Renal cortex interstitium (tissue), 11 donors: ENCODE data around the gene RNF26. TPM values are rescaled to one million over a fixed set of nuclear protein-coding genes. Genes with fewer than 3 reads are reported as not detected.

Experiments used
- DNase-seq, 11 donors: peaks; one replicate each; pipeline ENCODE4 v3.0.0-alpha.2; 2013; ENCODE audit warnings: low read depth in 9 of 11, low spot score in 4 of 11; ENCODE audit errors: extremely low read depth in 1 of 11
- polyA plus RNA-seq, 3 donors: library from polyadenylated mRNA; unstranded; fragments of 120-200 nt; gene quantifications; one replicate each; pipeline ENCODE4 v1.2.1, GENCODE V29; 2013; ENCODE audit not compliant: insufficient read length in 3 of 3

Gene RNF26
- polyA plus RNA-seq, 3 donors = 29.3 to 35.8 (median 33.3) TPM

GRCh38 chr11:119362741-119363080, 28.4 kb downstream of the RNF26 start:
- no peak for DNase-seq

GRCh38 chr11:119363081-119363850, 28.9 kb downstream of the RNF26 start:
- DNase-seq = no peak

- peak in 1 of 11 donors; percentile 54 for DNase-seq
Measured at GRCh38 chr11:119363851-119364590, 29.7 kb downstream of the RNF26 start.

- DNase-seq = no peak
Measured at GRCh38 chr11:119365071-119365591, 30.8 kb downstream of the RNF26 start.

- no peak for DNase-seq
Measured at GRCh38 chr11:119366690-119367620, 32.6 kb downstream of the RNF26 start.

GRCh38 chr11:119367661-119368120, 33.4 kb downstream of the RNF26 start:
- DNase-seq = peak in 2 of 11 donors; percentile 74 to 87

- no peak for DNase-seq
Measured at GRCh38 chr11:119368121-119369034, 34.1 kb downstream of the RNF26 start.

GRCh38 chr11:119369132-119369925, 35.0 kb downstream of the RNF26 start:
- DNase-seq = no peak

- no peak for DNase-seq
Measured at GRCh38 chr11:119370486-119371046, 36.2 kb downstream of the RNF26 start.

GRCh38 chr11:119371067-119371601, 36.8 kb downstream of the RNF26 start:
- no peak for DNase-seq

- no peak for DNase-seq
Measured at GRCh38 chr11:119371778-119372182, 37.5 kb downstream of the RNF26 start.

- DNase-seq = no peak
Measured at GRCh38 chr11:119372260-119373058, 38.1 kb downstream of the RNF26 start.

- DNase-seq = no peak
Measured at GRCh38 chr11:119373059-119373920, 39.0 kb downstream of the RNF26 start.

- DNase-seq = peak in 3 of 11 donors; percentile 68 to 80 (median 71)
Measured at GRCh38 chr11:119373921-119374631, 39.7 kb downstream of the RNF26 start.
